Right lung (tissue), 10 donors: ENCODE measurements around the gene MTNR1A. TPM values are rescaled to one million over a fixed set of nuclear protein-coding genes. Genes with fewer than 3 reads are reported as not detected.

Experiments used
- DNase-seq, 2 donors: peaks; one replicate each; pipeline ENCODE4 v3.0.0-alpha.2; 2013
- long read RNA-seq, 8 donors: transcript quantifications; one replicate each; lab custom pipeline, GENCODE V29; 2026
- polyA plus RNA-seq, 5 donors: library from polyadenylated mRNA; unstranded; fragments of 120-200 nt; gene quantifications; one replicate each; pipeline versions ENCODE4 v1.2.1 to v1.2.3, GENCODE V29; 2013; ENCODE audit warnings: inconsistent platforms in 1 of 5, low replicate concordance in 1 of 5; ENCODE audit not compliant: insufficient read length in 5 of 5, insufficient read depth in 1 of 5

Gene MTNR1A
- under 1 TPM in 2 of 5 donors, not detected in 3; 0.09 to 0.10 TPM for polyA plus RNA-seq
- long read RNA-seq, donor 1, result 0 reads
- long read RNA-seq, donor 2, result 0 reads
- long read RNA-seq, donor 3, result 0 reads
- long read RNA-seq, donor 4, result 0 reads
- long read RNA-seq, donor 5, result 0 reads
- long read RNA-seq, donor 6, result 0 reads
- long read RNA-seq, donor 7, result 0 reads
- long read RNA-seq, donor 8, result 0 reads

DNA sequence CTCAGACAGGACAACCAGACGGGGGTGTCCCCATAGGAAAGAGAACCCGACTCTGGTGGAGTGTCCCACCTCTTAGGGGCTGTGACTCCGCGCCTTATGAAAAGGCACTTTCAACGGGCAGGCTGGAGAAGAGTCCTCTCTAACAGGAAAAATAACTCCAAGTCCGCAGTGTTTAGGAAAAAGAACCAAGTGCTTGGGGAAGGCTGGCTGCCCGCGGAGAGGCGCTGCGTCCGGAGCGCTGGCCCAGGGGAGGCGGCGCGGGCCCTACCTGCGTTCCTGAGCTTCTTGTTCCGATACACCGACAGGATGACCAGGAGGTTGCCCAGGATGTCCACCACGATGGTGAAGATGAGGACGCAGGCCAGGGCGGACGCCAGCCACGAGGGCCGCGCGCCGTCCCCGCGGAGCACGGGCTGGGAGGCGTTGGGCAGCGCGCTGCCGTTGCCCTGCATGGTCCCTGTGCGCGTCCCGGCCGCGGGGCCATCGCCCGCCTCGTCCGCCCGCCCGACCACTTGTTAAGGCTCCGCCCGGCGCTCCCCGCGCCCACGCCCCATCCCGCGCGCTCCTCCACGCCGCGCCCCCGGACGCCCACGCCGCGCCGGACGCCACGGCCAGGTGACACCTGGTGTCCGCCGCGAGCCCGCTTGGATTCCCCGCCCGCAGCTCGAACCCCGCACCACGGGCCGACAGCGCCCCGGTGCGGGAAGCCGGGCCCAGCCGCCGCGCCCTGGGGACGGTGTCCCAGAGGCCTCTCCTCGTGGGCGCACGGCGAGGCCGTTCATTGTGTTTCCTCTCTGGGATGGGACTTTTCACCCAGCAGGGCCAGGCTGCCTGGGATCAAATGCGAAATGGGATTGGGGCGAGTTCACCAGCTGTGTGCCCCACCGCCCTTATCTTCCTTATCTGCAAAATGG lies at the start of gene MTNR1A:
Gene MTNR1A (minus strand): TSS at position 654 of the 914 bp plus-strand sequence. CDS start 202 bp downstream, at position 452.
- DNase-seq, result peak in 1 of 2 donors; percentile 13

DNA sequence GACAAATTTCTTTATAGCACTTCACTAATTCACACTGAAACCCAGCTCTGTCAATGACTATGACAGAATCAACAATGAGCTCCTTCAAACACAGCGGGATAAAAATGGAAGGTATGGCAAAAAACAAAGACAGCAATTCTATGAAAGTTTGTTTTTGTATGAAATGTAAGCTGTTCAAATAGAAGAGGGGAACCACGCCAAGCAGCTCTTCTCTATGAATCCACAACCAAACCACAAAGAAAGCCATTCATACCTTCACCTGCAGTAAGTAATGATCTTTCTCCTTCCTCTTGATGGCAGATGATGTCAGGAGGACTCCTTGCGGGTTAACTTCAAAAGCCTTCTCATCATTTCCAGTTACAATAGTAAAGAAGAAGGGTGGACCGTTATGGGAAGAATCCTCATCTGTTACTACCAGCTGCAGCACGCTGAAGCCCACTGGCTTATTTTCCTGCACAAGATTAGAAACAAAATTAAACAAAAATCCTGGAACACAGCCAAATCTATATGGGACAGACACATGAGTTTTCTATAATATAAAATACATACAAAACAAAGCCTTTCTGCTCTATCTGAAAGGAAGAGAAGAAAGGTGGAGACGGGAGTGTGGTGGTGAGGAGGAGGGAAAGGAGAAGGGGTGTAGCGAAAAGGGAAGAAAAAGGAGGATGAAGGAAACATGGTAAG lies 48.9 kb upstream of the MTNR1A start:
- DNase-seq, result no peak

DNA sequence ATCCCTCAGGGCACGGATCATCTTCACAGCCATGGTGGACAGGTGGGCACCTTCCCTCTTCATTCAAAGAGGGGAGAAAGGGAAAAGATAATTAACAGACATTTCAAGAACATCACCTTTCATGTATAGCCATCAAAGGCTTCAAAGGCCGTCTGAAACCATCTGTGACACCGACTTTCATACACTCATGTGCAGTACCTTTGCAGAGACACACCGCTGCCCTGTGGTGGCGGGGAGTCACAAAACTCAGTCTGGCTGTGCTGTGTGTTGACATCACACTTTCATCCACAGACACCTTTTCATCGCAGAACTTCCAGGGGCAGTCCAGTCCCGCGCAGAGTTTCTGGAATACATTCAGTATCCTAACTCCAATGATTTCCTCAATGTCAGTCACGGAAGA lies 47.6 kb upstream of the MTNR1A start:
- DNase-seq, result no peak

DNA sequence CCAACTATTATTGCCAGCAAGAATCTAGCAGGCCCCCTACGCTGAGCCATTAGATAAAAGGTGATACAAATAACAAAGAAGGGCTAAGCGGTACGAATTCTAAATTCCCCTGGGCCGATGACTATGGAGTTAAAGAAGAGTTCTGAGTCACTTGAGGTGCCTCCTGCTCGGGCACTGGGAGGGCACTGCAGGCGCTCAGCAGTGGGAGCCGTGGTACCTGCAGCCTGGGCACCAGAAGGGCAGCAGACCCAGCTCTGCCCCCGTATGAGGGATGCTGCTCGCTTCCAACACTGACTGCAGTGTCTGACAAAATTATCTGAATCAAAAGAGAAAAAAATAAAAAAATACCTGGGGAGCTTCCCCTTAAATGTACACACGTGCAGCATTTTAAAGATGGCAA lies 44.1 kb upstream of the MTNR1A start:
- no peak for DNase-seq

DNA sequence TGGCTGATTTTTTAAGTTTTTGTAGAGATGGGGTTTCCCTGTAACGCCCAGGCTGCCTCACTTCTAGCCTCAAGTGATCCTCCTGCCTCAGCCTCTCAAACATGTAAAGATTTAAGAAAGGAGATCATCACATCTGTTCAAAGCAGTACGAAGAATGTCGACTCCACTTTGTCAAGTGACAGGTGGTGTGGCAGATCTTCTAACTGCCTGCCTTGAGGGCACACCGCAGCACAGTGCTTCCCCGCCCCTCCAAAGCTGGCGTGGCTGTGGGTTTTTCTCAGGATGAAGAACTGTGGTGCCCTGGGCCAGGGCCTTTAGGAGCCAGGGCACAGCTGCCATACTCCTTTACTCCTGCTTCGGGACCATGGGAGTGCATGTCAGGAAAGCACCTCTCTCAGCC lies 43.3 kb upstream of the MTNR1A start:
- no peak for DNase-seq

DNA sequence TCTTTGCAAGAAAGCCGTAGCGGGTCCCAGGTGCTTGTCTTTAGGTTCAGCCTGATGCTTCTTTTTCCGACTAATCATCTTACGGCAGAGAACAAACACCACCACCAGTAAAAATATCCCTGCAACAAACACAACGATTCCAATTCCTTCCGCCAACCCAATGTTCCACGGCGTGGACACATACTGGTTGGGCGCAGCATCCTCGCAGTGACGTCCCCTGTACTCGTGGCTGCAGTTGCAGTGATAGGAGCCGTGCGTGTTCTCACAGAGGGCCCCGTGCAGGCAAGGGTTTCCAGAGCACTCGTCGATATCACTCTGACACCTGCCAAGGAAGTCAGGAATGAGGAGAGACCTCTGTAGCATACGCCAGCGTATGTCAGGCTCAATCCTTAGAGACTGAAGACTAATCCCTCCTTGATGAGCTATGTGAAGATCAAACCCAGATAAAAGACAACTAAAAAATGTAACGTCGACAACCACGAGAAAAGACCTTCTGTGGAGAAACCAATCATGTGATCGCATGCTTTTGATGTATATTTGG lies 41.6 kb upstream of the MTNR1A start:
- DNase-seq, result no peak

DNA sequence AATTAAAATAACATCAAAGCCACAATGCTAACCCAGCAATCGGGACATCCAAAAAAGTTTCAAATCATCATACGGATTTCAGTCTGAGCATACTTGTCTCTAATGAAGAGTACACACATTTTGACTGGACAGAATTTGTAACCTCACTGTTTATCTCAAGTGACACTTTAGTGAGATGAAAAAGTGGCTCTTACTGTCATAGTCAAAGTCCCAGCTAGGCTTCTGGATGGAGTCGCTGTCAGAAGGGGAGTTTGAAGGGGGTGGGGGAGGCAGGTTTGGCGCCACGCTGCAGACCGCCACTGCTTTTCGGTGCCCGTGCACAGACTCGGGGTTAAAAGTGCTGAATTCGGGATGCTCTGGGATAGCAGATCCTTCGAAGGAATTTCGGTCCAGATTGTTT lies 41.0 kb upstream of the MTNR1A start:
- no peak for DNase-seq

DNA sequence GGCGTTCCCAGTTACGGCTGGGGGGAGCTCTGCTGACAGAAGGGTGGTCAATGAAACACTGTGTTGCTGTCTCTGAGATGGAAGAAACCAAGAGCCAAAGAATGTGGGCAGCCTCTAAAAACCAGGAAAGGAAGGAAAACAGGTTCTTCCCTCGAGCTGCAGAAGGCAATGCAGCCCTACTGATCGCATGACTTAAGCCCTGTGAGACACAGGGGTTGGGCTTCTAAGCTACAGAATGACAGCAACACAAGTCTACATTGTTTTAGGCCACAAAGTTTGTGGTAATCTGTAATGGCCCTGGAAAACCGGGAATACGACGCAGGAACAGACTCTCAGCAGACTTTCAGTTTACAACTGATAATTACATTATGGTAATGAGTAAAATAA lies 38.2 kb upstream of the MTNR1A start:
- no peak for DNase-seq

DNA sequence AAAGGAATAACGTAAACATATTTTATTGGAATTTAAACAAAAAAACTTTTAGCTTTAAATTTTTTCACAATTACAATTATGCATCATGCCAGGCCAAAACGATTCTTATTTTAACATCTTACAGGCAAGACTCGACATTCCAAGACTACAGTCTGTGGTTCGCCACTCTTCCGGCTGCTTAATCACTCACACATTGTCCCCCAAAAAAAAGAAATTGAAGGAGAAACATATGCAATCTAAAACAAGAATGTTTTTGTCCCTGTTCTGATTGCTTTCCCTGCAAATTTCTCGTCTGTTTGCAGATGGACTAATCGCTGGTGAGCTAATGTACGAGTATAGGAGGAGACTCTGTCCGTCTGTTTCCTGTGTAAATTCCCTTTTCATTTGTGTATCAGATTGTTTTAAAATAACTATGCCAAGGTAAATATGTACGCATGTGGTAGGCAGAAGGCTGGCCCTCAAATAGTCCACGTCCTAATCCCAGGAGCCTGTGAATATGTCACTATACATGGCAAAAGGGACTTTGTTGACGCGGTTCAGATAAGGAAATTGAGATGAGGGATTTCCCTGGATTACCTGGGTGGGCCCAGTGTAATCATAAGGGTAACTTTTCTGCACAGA lies 37.7 kb upstream of the MTNR1A start:
- DNase-seq, result no peak

DNA sequence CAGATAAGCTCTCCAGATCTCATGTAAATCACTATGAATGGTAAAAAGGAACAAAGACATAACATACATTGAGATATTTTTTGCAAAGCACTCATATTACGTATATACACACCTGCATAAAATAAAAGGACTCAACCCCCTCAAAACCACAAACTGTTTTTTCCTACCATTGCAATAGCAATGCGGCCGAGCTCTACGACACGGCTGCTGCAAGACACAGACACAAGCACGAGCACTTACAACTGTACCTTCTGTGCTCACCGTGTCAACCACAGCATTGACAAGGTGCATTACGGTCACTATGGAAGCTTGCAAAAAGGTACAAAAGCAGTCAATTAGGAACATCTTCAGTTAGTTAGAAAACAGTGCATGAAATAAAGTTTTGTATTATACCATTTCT lies 37.1 kb upstream of the MTNR1A start:
- no peak for DNase-seq

DNA sequence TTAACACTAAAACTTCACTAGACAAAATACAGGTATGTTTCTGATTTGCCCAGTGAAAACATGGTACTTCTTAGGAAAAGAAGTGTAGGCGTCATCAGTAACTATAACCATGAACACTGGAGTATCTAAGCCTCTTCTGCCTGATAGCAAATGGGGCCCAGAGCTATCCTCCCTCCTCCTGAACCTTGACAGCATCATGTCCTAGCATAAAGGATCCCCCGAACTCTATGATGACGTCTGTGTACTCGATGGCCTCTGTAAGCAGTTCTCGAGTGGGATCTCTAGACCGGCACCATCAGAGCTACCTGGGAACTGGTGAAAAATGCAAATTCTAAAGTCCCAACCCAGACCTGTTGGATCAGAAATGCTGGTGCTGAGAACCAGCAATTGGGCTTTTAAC lies 36.3 kb upstream of the MTNR1A start:
- DNase-seq, result no peak

DNA sequence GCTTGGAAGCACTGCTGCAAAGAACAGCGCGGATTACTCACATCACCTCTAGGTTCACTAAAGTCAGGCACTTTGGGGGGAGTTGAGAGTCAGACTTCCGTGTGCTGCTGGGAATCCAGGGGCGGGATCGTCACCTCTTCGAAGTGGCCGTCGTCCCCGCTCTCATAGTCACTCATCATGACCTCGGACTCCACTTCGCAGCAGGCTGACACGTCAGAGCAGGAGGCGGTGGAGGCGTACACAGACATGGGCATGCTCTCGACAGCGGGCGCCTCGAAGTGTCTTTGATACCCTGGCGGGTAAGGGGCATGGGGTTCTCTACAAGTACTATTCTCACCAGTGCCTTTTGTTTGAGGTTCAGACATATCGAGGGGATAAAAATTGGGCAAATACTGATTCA lies 33.1 kb upstream of the MTNR1A start:
- no peak for DNase-seq

DNA sequence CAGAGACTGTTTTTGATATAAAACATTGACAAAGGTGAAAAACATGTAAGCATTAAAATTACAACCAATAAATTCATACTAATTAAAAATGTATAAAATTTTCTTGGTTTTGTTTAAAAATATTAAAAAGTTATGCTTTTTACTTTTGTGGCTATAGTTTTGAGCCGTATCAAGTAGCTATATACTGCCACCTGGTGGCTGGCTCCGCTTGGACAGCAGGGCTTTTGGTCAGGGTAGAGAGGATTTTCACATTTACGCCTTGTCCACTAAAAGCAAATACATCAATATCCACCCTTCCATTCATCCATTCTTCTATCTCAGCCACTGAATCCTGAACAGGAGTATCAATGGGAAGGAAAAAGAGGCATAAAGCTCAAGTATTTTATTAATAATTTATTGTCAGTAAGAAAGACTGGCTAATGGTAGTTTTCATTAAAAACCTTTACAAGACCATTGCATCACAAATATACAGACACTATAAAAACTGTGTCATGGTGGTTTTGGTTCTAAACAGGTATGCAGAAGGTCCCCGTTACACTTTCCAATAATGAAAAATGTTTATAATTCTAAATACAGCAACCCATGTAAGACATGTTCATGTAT lies 32.1 kb upstream of the MTNR1A start:
- peak; percentile 45 to 54 for DNase-seq

DNA sequence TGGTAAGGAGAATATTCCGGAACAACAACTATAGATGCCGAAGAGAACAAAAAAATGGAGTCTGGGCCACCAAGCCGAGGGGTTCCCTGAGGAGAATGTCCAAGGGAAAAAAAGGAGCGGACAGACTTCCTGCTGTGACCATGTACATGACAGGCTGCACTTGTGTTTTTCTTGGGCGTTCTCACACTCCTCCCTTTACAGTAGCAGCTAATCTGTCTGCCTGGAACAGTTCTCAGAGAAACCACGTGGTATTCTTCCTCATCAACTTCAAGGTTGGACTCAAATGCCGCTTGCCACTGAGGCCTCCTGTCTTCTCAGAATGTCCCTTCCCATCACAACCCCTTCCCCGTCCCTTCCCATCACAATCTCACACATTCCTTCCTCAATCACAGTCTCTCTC lies 30.8 kb upstream of the MTNR1A start:
- DNase-seq, result no peak

DNA sequence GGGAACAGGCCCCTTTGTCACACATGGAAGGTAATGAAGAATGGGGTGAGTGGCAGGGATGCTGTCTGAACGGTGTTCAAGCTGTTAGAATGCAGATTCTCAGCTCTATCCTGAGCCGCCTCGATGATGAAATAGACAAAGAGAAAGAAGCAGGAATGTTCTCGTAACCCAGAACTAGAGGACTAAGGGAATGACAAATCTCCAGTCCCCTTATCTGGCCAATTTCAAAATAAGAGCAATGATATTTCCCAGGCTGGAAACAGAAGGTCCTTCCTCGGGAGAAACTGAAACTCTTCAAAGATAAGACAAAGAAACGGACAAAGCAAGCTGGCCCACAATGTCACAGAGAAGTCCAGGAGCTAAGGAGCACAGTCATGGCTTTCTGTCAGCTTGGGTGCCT lies 29.5 kb upstream of the MTNR1A start:
- DNase-seq, result no peak

DNA sequence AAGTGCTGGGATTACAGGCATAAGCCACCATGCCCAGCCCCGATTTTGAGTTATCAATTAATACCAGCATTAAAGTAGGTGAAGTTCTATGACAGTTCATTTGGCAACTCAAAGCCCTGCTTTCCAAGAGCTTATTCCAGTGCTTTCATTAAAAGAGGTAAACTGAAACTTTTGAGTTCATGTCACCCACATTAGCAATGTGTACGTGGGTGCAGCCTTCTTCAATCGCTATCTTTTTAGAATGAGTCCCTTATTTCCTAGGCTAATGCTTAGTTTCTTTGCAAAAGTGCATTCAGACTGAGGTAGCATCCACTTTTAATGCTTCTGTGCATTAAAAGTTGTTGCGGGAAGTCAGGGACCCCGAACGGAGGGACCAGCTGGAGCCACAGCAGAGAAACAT lies 26.1 kb upstream of the MTNR1A start:
- no peak for DNase-seq

DNA sequence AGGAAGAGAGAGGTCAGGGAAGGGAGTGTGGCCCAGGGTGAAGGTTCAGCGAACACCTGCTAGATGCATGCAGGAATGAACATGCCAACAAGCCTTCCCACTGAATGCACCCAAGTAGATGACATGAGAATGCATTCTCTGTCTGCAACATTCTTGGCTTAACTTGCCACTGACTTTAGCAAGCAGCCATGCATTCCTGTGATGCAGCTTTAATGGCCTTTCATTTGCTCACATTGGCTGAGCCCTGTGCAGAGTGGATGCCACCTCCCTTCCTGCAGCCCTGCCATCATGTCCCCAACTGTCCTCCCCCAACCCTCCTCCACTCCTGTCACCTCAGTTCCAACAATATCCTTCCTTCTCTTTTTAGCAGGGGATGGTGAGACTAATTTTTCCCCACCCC lies 25.3 kb upstream of the MTNR1A start:
- DNase-seq, result no peak

DNA sequence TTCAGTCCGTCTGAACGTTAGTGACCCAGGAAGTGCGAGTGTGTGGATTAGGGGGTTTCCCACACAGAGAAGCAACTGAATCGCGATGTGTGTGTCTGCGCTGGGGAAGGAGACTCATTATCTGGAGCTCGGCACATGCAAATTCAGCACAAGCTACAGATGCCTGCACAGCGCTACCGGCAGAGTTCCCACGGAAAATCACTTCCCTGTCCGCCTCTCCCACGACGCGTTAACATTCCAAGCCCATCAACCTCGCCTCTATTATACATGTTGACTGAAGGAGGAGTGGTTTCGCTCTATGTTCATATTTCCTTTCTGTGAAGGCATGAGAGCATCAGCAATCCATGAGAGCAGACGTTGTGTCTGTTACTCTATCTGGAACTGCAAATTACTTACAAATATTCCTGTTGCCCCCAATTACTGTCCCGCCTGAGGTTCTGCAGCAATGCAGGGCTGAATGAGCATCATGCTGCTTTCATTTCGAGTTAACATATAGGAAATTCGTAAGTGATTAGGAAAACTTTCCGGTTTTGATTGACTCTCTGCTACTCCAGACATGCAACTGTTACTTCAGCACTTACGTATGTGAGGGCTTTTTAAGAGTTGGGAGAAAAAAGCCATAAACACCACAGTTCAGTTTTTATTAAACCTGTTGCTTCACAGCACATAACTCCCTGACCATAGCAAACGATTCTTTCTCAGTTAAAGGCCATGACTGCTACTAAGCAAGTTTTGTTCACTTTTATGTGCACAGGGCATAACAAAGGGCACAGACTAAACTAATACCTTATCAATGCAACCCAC lies 15.0 kb upstream of the MTNR1A start:
- no peak for DNase-seq

DNA sequence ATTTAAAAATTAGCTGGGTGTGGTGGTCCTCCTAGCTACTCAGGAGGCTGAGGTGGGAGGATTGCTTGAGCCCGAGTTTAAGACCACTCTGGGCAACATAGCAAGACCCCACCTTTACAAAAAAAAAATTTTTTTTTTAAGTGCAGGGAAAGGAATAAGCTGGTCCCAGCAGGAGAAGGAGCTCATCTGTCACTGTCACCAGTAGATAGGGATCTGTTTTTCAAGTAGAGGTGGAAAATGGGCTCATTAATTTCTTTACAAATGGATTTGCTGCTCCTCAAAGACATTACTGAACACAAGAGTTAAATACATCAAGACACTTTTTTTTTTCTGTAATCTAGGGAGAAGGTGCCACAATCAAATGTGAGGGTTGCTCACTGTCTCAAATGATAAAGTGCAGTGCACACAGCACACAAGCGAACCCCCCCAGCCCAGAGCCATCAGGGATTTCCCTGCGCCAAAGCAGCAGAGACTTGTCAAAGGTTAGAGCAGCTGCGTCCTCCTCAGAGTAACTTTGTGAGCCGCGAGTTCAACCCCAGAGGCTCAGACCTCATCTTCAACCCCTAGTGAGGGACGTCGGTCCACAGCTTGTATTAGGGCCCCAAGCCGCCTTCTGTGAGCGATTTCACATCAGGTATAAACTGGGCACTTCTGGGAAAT lies 14.3 kb upstream of the MTNR1A start:
- DNase-seq, result no peak

DNA sequence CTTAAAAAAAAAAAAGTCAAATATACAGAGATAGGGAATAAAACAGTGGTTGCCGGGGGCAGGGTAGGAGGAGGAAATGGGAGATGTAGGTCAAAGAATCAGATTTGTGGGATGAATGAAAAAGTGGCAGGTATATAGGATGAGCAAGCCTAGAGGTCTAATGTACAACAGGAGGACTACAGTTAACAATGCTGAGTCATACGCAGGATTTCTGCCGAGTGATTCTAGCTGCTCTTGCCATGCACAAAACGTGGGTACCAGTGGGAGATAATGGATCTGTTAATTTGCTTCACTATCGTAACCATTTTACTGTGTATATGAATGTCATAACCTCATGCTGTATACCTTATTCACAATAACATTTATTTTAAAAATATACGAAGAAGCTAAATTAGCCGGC lies 10.7 kb upstream of the MTNR1A start:
- DNase-seq, result no peak
